HEK293T (cell line): ENCODE measurements around the gene CLCF1.

ENCODE experiments used
- CTCF ChIA-PET: fragments of 350-600 bp; formaldehyde crosslinking; extraction: SDS; loops from one replicate; lab custom pipeline; 2021; ENCODE audit warnings: antibody characterized with exemption, inconsistent platforms; lab: Yijun Ruan, JAX
- POLR2A ChIA-PET: fragments of 350-600 bp; formaldehyde crosslinking; extraction: SDS; loops from one replicate; lab custom pipeline; 2020; ENCODE audit warnings: antibody characterized with exemption, inconsistent platforms; lab: Yijun Ruan, JAX
- DNase-seq: peaks from one replicate; pipeline ENCODE4 v3.0.0; 2012; ENCODE audit warnings: mixed read lengths; ENCODE audit errors: extremely low spot score
- ARNT ChIP-seq: fragments of 450-650 bp; IDR thresholded peaks from 2 replicates; pipeline ENCODE4 v1.6.1; 2017; ENCODE audit warnings: mild to moderate bottlenecking
- BHLHE40 ChIP-seq: fragments of 450-650 bp; IDR thresholded peaks from 2 replicates; pipeline ENCODE4 v1.6.1; 2016; ENCODE audit warnings: mild to moderate bottlenecking, moderate library complexity, borderline replicate concordance
- CTBP1 ChIP-seq: fragments of 450-650 bp; IDR thresholded peaks from 2 replicates; pipeline ENCODE4 v1.6.1; 2016; ENCODE audit warnings: borderline replicate concordance
- ELF4 ChIP-seq: fragments of 450-650 bp; IDR thresholded peaks from 2 replicates; pipeline ENCODE4 v1.6.1; 2017; ENCODE audit warnings: antibody characterized with exemption
- FOXA1 ChIP-seq: fragments of 450-650 bp; IDR thresholded peaks from 2 replicates; pipeline ENCODE4 v1.6.1; 2016; ENCODE audit warnings: mild to moderate bottlenecking
- FOXK2 ChIP-seq: fragments of 450-650 bp; IDR thresholded peaks from 2 replicates; pipeline ENCODE4 v1.6.1; 2016; ENCODE audit warnings: mild to moderate bottlenecking
- FOXM1 ChIP-seq: fragments of 450-650 bp; IDR thresholded peaks from 2 replicates; pipeline ENCODE4 v1.6.1; 2017; ENCODE audit warnings: mild to moderate bottlenecking, borderline replicate concordance
- HDGF ChIP-seq: fragments of 450-650 bp; IDR thresholded peaks from 2 replicates; pipeline ENCODE4 v1.6.1; 2017; ENCODE audit warnings: antibody characterized with exemption, borderline replicate concordance
- L3MBTL2 ChIP-seq: fragments of 450-650 bp; conservative IDR thresholded peaks from 2 replicates; pipeline ENCODE4 v1.6.1; 2016; ENCODE audit warnings: mild to moderate bottlenecking
- LEF1 ChIP-seq: fragments of 450-650 bp; IDR thresholded peaks from 2 replicates; pipeline ENCODE4 v1.6.1; 2017; ENCODE audit warnings: mild to moderate bottlenecking, borderline replicate concordance
- NFRKB ChIP-seq: fragments of 450-650 bp; IDR thresholded peaks from 2 replicates; pipeline ENCODE4 v1.6.1; 2016; ENCODE audit warnings: mild to moderate bottlenecking, moderate library complexity
- PKNOX1 ChIP-seq: fragments of 450-650 bp; IDR thresholded peaks from 2 replicates; pipeline ENCODE4 v1.6.1; 2016
- SP1 ChIP-seq: fragments of 450-650 bp; IDR thresholded peaks from 2 replicates; pipeline ENCODE4 v1.6.1; 2017
- SUZ12 ChIP-seq: fragments of 450-650 bp; IDR thresholded peaks from 2 replicates; pipeline ENCODE4 v1.6.1; 2016; ENCODE audit warnings: mild to moderate bottlenecking
- TARDBP ChIP-seq: fragments of 450-650 bp; IDR thresholded peaks from 2 replicates; pipeline ENCODE4 v1.6.1; 2016
- ZNF384 ChIP-seq: fragments of 450-650 bp; IDR thresholded peaks from 2 replicates; pipeline ENCODE4 v1.6.1; 2016

CLCF1 gene

DNA sequence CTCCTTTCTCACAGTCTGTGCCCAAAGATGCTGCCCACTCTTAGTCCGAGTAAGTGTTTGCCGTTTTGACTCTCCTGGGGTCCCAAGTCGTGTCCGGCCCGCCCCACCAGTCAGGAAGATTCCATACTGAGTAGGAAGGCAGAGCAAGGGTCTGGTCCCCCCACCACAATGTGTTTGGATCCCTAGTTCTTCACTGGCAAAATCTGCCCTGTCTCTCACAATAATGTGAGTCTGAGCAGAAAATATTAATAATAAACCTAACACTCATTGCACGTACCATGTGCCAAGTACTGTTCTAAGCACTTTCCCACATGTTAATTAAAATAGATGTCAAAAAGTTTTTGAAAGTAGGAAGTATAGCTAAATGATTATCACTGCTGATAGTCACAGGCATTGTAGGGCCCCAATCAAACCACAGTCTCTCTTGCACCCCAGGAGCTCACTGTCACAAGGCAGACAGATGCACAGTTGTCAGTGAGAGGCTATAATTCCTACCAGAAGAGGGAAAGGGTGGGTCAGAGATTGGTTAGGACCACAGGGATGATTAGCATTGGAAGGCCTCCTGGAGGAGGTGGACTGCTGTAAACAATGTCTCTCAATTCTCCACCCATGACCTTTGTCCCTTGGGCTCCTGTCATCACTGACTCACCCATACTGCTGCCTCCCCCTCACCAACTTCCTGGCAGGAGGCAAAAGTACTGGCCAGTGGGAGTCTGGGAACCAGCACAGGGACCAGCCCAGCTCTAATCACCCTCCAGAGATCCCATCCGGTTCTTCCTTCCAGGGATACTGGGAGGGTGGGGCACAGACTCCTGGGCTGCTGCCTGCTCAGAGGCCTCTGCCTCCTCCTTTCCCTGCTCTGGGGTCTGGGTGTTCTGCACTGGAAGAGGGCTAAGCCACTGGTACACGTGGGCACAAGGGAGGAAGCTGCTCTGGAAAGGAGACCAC, 19.0 kb downstream of the CLCF1 start:
- no peak for DNase-seq
- ChIA-PET POLR2A (interaction anchor here (0.8 to 2.2 kb wide), 7 partner anchors 16 to 129 kb away, joined by 3 to 7 read pairs (median 4); partner anchors contain the start of genes AIP, GRK2 and PPP1CA), CTCF (interaction anchor here (0.6 to 11.6 kb wide), 5 partner anchors 20 to 218 kb away, joined by 3 to 182 read pairs (median 5); no protein-coding TSS in a partner anchor)

DNA sequence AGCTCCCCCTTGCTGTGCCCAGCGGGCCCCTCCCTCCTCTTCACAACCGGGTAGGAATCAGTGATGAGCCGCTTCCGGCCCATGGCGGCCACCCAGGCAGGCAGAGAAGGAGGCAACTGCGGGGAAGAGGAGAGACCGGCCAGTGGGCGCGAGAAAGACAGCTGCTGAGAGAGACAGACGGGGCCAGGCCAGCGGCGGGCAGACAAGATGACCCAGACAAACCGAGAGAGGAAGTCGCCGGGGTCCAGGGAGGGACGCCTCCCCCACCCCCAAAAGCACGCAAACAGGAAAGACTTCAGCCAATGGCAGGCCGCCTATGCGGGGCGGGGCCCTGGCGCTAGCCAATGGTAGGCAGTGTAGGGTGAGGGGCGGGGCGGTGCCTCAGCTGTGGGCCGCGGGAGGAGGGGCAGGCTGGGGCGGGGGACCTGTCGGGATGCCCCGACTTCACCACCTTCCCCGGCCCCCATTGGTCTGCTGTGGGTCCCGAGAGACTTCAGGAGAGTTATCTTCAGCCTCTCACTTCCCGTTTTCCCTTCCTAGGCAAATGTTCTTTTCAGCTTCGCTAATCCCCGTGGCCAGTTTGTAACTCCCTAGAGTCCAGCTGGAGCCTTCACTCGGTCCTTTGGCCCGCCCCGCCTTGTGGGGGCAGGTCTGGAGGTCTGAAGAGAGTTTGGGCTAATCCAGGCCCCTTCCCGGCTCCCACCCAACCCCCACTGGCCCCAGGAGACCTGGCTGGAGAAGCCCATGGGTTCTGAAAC, 19.9 kb downstream of the CLCF1 start, which contains the start of gene POLD4:
Gene POLD4, minus strand, starts transcription at position 230 of the 758 bp plus-strand sequence. Its CDS starts 147 bp downstream, at position 83.
- ChIA-PET POLR2A (interaction anchor here (0.8 to 2.2 kb wide), 12 partner anchors 17 to 129 kb away, joined by 3 to 9 read pairs (median 4); partner anchors contain the start of genes AIP, GRK2 and PPP1CA), CTCF (interaction anchor here (0.6 to 11.6 kb wide), 8 partner anchors 21 to 398 kb away, joined by 3 to 182 read pairs (median 3); partner anchors contain the start of gene GRK2)
- peak; percentile 93 for DNase-seq
- TF ChIP-seq ELF4, result no peak
- TF ChIP-seq FOXK2, result no peak
- TF ChIP-seq SUZ12, result no peak
- no peak for TF ChIP-seq ARNT
- no peak for TF ChIP-seq ZNF384
- TF ChIP-seq L3MBTL2, result no peak
- no peak for TF ChIP-seq HDGF
- TF ChIP-seq PKNOX1, result no peak
- no peak for TF ChIP-seq SP1
- no peak for TF ChIP-seq TARDBP
- no peak for TF ChIP-seq LEF1
- TF ChIP-seq BHLHE40, result no peak
- no peak for TF ChIP-seq FOXM1
- no peak for TF ChIP-seq NFRKB
- no peak for TF ChIP-seq CTBP1
- no peak for TF ChIP-seq FOXA1

More for the DNA sequence above, 19.0 kb downstream of the CLCF1 start:
- no peak for TF ChIP-seq SUZ12
- TF ChIP-seq NFRKB, result no peak
- no peak for TF ChIP-seq TARDBP
- TF ChIP-seq ELF4, result no peak
- TF ChIP-seq FOXK2, result no peak
- TF ChIP-seq BHLHE40, result no peak
- no peak for TF ChIP-seq PKNOX1
- no peak for TF ChIP-seq FOXM1
- no peak for TF ChIP-seq FOXA1

DNA sequence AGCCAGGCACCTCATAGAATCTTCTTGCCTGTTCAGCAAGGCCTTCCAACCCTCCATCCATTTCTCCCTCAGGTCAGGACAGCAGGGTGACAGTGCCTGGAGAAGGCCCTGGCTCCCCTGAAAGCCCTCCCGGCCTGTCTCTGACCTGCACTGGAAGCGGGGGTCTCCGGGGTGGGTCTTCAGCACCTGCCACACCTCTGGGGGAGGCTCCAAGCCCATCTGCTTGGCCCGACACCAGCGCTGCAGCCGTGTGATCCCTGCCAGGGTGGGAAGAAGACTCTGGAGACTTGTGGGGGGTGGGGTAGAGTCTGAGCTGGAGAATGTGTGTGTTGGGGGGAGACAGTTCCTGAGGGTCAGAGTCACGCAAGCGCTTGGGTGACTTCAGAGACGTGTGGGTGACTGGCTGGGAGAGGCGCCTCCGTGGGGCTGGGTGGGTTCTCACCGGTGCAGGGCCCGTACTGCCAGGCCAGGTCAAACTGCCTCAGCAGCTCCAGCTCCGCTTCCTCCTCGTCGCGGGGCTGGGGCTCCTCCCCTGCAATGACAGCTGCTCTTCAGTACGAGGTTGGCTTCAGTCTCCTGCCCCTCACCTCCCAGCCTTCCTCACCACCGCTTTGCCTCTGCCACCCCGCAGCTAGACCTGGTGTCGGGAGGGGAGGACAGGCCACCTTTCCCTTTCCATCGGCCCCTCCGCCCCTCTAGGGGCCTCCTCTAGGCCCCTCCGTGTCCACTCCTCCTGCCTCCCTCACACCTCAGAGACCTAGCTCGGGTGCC, 20.7 kb downstream of the CLCF1 start:
- TF ChIP-seq BHLHE40, result no peak
- no peak for TF ChIP-seq HDGF
- no peak for TF ChIP-seq NFRKB
- TF ChIP-seq FOXK2, result no peak
- no peak for TF ChIP-seq SUZ12
- no peak for TF ChIP-seq ZNF384
- TF ChIP-seq L3MBTL2, result no peak
- no peak for TF ChIP-seq CTBP1
- TF ChIP-seq SP1, result no peak
- no peak for TF ChIP-seq LEF1
- TF ChIP-seq ELF4, result no peak
- no peak for TF ChIP-seq FOXA1
- no peak for TF ChIP-seq TARDBP
- no peak for TF ChIP-seq ARNT
- no peak for TF ChIP-seq PKNOX1
- no peak for TF ChIP-seq FOXM1
- ChIA-PET CTCF (interaction anchor here (0.6 to 11.6 kb wide), 5 partner anchors 29 to 360 kb away, joined by 3 to 182 read pairs (median 3); partner anchors contain the start of gene GRK2), POLR2A (interaction anchor here (0.8 to 2.2 kb wide), 8 partner anchors 17 to 35 kb away, joined by 3 to 9 read pairs (median 4); no protein-coding TSS in a partner anchor)
- DNase-seq, result no peak

GRCh38 chr11:67351275-67352005, 22.0 kb downstream of the CLCF1 start:
- no peak for TF ChIP-seq FOXA1
- TF ChIP-seq BHLHE40, result no peak
- no peak for TF ChIP-seq ELF4
- TF ChIP-seq FOXM1, result no peak
- peak; percentile 84 for DNase-seq
- CTCF ChIA-PET, result interaction anchor here (0.5 to 11.6 kb wide), 18 partner anchors 9 to 1235 kb away, joined by 3 to 182 read pairs (median 4); partner anchors contain the start of genes ANKRD13D and PPP1CA
- POLR2A ChIA-PET, result interaction anchor here (0.8 to 1.4 kb wide), 4 partner anchors 22 to 63 kb away, joined by 3 to 6 read pairs (median 4); partner anchors contain the start of gene PPP1CA
